H1 (cell line): ENCODE data around the gene MTIF2. TPM values are rescaled to one million over a fixed set of nuclear protein-coding genes. Genes with fewer than 3 reads are reported as not detected.
"Not testable (repeated sequence)": the region's sequence is repeated elsewhere in the genome, so short reads cannot be mapped to it uniquely, and the experiment has no call there.

Experiments
- CTCF ChIA-PET: fragments of 300-600 bp; sonication (Branson Sonifier 250); formaldehyde crosslinking; loops from one replicate; lab custom pipeline; 2021; ENCODE audit not compliant: partially characterized antibody; lab: Charles Lee
- POLR2A ChIA-PET: fragments of 300-600 bp; sonication (Branson Sonifier 250); formaldehyde crosslinking; loops from one replicate; lab custom pipeline; 2021; ENCODE audit warnings: inconsistent platforms; ENCODE audit not compliant: partially characterized antibody; lab: Charles Lee
- DNase-seq, 2 experiments: peaks; one replicate each; pipeline versions ENCODE4 v3.0.0 to v3.0.0-alpha.2; 2010 to 2022; ENCODE audit warnings: low spot score in 2 of 2, low read depth in 1 of 2, mixed read lengths in 1 of 2
- FAIRE-seq: peaks from 2 replicates; lab custom pipeline; 2011; peaks lifted over from hg19 to GRCh38; lab: Jason Lieb, UNC
- H2AFZ ChIP-seq: 2 replicates; pipeline ENCODE4 v1.8.1; 2012; ENCODE audit warnings: low read length, inconsistent platforms
- H2AK5ac ChIP-seq: 2 replicates; pipeline ENCODE4 v1.6.1; 2013; ENCODE audit warnings: low read depth, low read length
- H2BK120ac ChIP-seq: replicated peaks from 2 replicates; pipeline ENCODE3; 2013; ENCODE audit warnings: low read depth, low read length, inconsistent platforms
- H2BK12ac ChIP-seq: 2 replicates; pipeline ENCODE4 v1.6.1; 2013; ENCODE audit warnings: low read depth, low read length
- H2BK15ac ChIP-seq: 2 replicates; pipeline ENCODE4 v1.6.1; 2013; ENCODE audit warnings: low read length
- H2BK20ac ChIP-seq: 2 replicates; pipeline ENCODE4 v1.6.1; 2013; ENCODE audit warnings: low read length
- H2BK5ac ChIP-seq: 2 replicates; pipeline ENCODE4 v1.6.1; 2013; ENCODE audit warnings: low read depth, low read length
- H3K14ac ChIP-seq: 2 replicates; pipeline ENCODE4 v1.6.1; 2013; ENCODE audit warnings: inconsistent platforms; ENCODE audit not compliant: insufficient read length
- H3K18ac ChIP-seq: 2 replicates; pipeline ENCODE4 v1.6.1; 2013; ENCODE audit warnings: low read length; ENCODE audit errors: extremely low read depth
- H3K23ac ChIP-seq: 2 replicates; pipeline ENCODE4 v1.6.1; 2013; ENCODE audit warnings: inconsistent platforms; ENCODE audit not compliant: insufficient read length
- H3K23me2 ChIP-seq: 2 replicates; pipeline ENCODE4 v1.6.1; 2013; ENCODE audit warnings: low read depth, low read length
- H3K27ac ChIP-seq: 2 replicates; pipeline ENCODE4 v1.6.1; 2011; ENCODE audit warnings: low read depth, low read length, inconsistent platforms
- H3K27me3 ChIP-seq, 4 experiments: replicated peaks in 1 of 4; 1 replicate in 1 of 4; 2 replicates in 3 of 4; pipeline versions ENCODE4 v1.6.1 to v1.8.1; 2011 to 2013; ENCODE audit warnings: low read length in 3 of 4, mild to moderate bottlenecking in 3 of 4, inconsistent platforms in 2 of 4, mixed read lengths in 2 of 4, moderate library complexity in 1 of 4; ENCODE audit not compliant: control insufficient read depth in 3 of 4, insufficient read depth in 3 of 4; ENCODE audit errors: extremely low read depth in 1 of 4
- H3K36me3 ChIP-seq, 4 experiments: 2 replicates each; pipeline versions ENCODE4 v1.6.1 to v1.8.1; 2011 to 2013; ENCODE audit warnings: mild to moderate bottlenecking in 4 of 4, low read length in 3 of 4, moderate library complexity in 2 of 4, control low read depth in 1 of 4, inconsistent platforms in 1 of 4; ENCODE audit not compliant: insufficient read depth in 4 of 4, control insufficient read depth in 2 of 4
- H3K4ac ChIP-seq: replicated peaks from 2 replicates; pipeline ENCODE3; 2013; ENCODE audit warnings: low read length, low read depth, mixed read lengths, inconsistent platforms; ENCODE audit not compliant: insufficient read length
- H3K4me1 ChIP-seq, 4 experiments: replicated peaks in 1 of 4; 1 replicate in 1 of 4; 2 replicates in 3 of 4; pipeline versions ENCODE4 v1.6.1 to v1.8.1; 2011 to 2013; ENCODE audit warnings: low read length in 3 of 4, inconsistent platforms in 2 of 4, mixed read lengths in 1 of 4; ENCODE audit not compliant: insufficient read depth in 4 of 4, control insufficient read depth in 3 of 4
- H3K4me2 ChIP-seq, 2 experiments: 2 replicates each; pipeline versions ENCODE4 v1.6.1 to v1.8.1; 2011 to 2013; ENCODE audit warnings: low read depth in 2 of 2, low read length in 2 of 2, control low read depth in 1 of 2, inconsistent platforms in 1 of 2, mild to moderate bottlenecking in 1 of 2; ENCODE audit not compliant: insufficient read depth in 1 of 2
- H3K4me3 ChIP-seq, 4 experiments: fragments of 200-600, 300-600 bp in 1 of 4; sonication (generic), shearing (Covaris generic), sonication (Bioruptor Twin) in 1 of 4; 2 replicates each; pipeline versions ENCODE4 v1.5.1 to v1.8.1; 2011 to 2016; ENCODE audit warnings: low read length in 4 of 4, low read depth in 3 of 4, control low read depth in 2 of 4, inconsistent platforms in 2 of 4, mild to moderate bottlenecking in 2 of 4, mixed read lengths in 1 of 4, moderate library complexity in 1 of 4; ENCODE audit not compliant: insufficient read depth in 2 of 4; ENCODE audit errors: extremely low read depth in 1 of 4
- H3K56ac ChIP-seq: replicated peaks from 2 replicates; pipeline ENCODE3; 2013; ENCODE audit warnings: low read depth, mild to moderate bottlenecking, mixed read lengths, low read length, inconsistent platforms; ENCODE audit not compliant: insufficient read length
- H3K79me1 ChIP-seq: 2 replicates; pipeline ENCODE4 v1.6.1; 2013; ENCODE audit warnings: low read depth, low read length, control low read depth
- H3K79me2 ChIP-seq, 2 experiments: 2 replicates each; pipeline versions ENCODE4 v1.6.1 to v1.8.1; 2012 to 2013; ENCODE audit warnings: low read length in 2 of 2, mild to moderate bottlenecking in 2 of 2, inconsistent platforms in 1 of 2; ENCODE audit not compliant: insufficient read depth in 2 of 2, control insufficient read depth in 1 of 2
- H3K9ac ChIP-seq, 4 experiments: replicated peaks in 1 of 4; 1 replicate in 1 of 4; 2 replicates in 3 of 4; pipeline versions ENCODE4 v1.6.1 to v1.8.1; 2011 to 2013; ENCODE audit warnings: low read depth in 3 of 4, low read length in 3 of 4, control low read depth in 2 of 4, mild to moderate bottlenecking in 2 of 4, moderate library complexity in 2 of 4, inconsistent platforms in 1 of 4; ENCODE audit errors: extremely low read depth in 1 of 4
- H3K9me3 ChIP-seq, 2 experiments: 2 replicates each; pipeline versions ENCODE4 v1.6.1 to v1.8.1; 2012 to 2013; ENCODE audit warnings: mild to moderate bottlenecking in 2 of 2, moderate library complexity in 2 of 2, control low read depth in 1 of 2, inconsistent platforms in 1 of 2, low read depth in 1 of 2, low read length in 1 of 2, mixed read lengths in 1 of 2; ENCODE audit not compliant: insufficient read depth in 2 of 2
- H4K20me1 ChIP-seq, 2 experiments: replicated peaks in 1 of 2; 2 replicates each; pipeline versions ENCODE3 to v1.8.1; 2011 to 2013; ENCODE audit warnings: inconsistent platforms in 2 of 2, low read length in 2 of 2, mild to moderate bottlenecking in 1 of 2; ENCODE audit not compliant: insufficient read depth in 2 of 2, control insufficient read depth in 1 of 2
- H4K5ac ChIP-seq: 2 replicates; pipeline ENCODE4 v1.6.1; 2013; ENCODE audit warnings: low read length, low read depth, mixed read lengths, inconsistent platforms; ENCODE audit not compliant: insufficient read length
- H4K8ac ChIP-seq: 2 replicates; pipeline ENCODE4 v1.8.0; 2013; ENCODE audit warnings: mild to moderate bottlenecking, moderate library complexity, low read length, inconsistent platforms; ENCODE audit not compliant: insufficient read depth; ENCODE audit errors: extremely low read depth
- H4K91ac ChIP-seq: replicated peaks from 2 replicates; pipeline ENCODE3; 2013; ENCODE audit warnings: low read length, mixed read lengths, inconsistent platforms; ENCODE audit not compliant: insufficient read length
- ATF2 ChIP-seq: IDR thresholded peaks from 2 replicates; pipeline ENCODE4 v1.6.1; 2012; ENCODE audit warnings: low read length, inconsistent platforms
- BCL11A ChIP-seq, 2 experiments: IDR thresholded peaks; one replicate each; pipeline ENCODE4 v1.6.1; 2011; ENCODE audit warnings: low read depth in 2 of 2, low read length in 2 of 2, mild to moderate bottlenecking in 2 of 2
- EZH2 ChIP-seq: fragments of 200-600 bp; sonication (generic); IDR thresholded peaks from 2 replicates; pipeline ENCODE4 v1.7.1; 2012; ENCODE audit warnings: low read depth, mild to moderate bottlenecking, moderate library complexity, low read length, inconsistent platforms; ENCODE audit not compliant: severe bottlenecking
- FOSL1 ChIP-seq: IDR thresholded peaks from 2 replicates; pipeline ENCODE4 v1.6.1; 2011; ENCODE audit warnings: mild to moderate bottlenecking, low read depth, low read length, moderate library complexity; ENCODE audit not compliant: insufficient read depth
- NRF1 ChIP-seq: IDR thresholded peaks from 2 replicates; pipeline ENCODE4 v1.6.1; 2011; ENCODE audit warnings: mild to moderate bottlenecking, low read depth, low read length, improper control_type of control experiment
- POLR2A ChIP-seq, 2 experiments: IDR thresholded peaks; 1 replicate in 1 of 2; 2 replicates in 1 of 2; pipeline ENCODE4 v1.6.1; 2011; ENCODE audit warnings: low read depth in 2 of 2, low read length in 2 of 2, mild to moderate bottlenecking in 2 of 2; ENCODE audit errors: control extremely low read depth in 1 of 2
- RXRA ChIP-seq: IDR thresholded peaks from 2 replicates; pipeline ENCODE4 v1.6.1; 2011; ENCODE audit warnings: low read depth, mild to moderate bottlenecking, low read length, moderate library complexity; ENCODE audit not compliant: insufficient read depth
- TEAD4 ChIP-seq: IDR thresholded peaks from 2 replicates; pipeline ENCODE4 v1.6.1; 2012; ENCODE audit warnings: low read depth, low read length, inconsistent platforms, mixed read lengths
- WGBS, 2 experiments: shearing (Covaris generic) in 1 of 2; methylation state at CpG; one replicate each; pipeline versions ENCODE4 v1.1.6 to v1.1.7; 2013 to 2015; ENCODE audit warnings: low lambda C conversion rate in 2 of 2, mixed read lengths in 2 of 2, inconsistent platforms in 1 of 2, low coverage in 1 of 2, missing lambda C conversion rate in 1 of 2; ENCODE audit not compliant: insufficient replicate concordance in 2 of 2, insufficient coverage in 1 of 2, insufficient read length in 1 of 2; ENCODE audit errors: extremely low coverage in 1 of 2, missing lambda C conversion rate in 1 of 2; 5-methylcytosine and 5-hydroxymethylcytosine counted together
- polyA plus RNA-seq, 7 experiments: library from polyadenylated mRNA; depleted of rRNA in 3 of 7; stranded (reverse) in 5 of 7; unstranded in 2 of 7; fragments of >200 nt in 5 of 7; fragments of 200-250 nt in 2 of 7; gene quantifications; 1 replicate in 5 of 7; 2 replicates in 1 of 7; 4 replicates in 1 of 7; pipeline versions ENCODE4 v1.2.1 to v1.2.3, GENCODE V29; 2011 to 2013; ENCODE audit warnings: missing spikeins in 2 of 7, mixed read lengths in 2 of 7
- total RNA-seq: library from RNA; stranded (reverse); fragmentation: NEBNext Ultra II Directional; extraction: Animal tissue kit (Norgen Biotek cat#: 25700); gene quantifications from 2 replicates; pipeline ENCODE4 v1.2.1, GENCODE V29; 2021

Gene MTIF2
- total and polyA plus RNA-seq, 2 of the 8 experiments (the other 6 are each of a cell fraction or from before 2014, with no cell fraction given) = 11.0 to 36.0 TPM

GRCh38 chr2:55268288-55268906 is 634 bp downstream of the MTIF2 start (continued):
- TF ChIP-seq ATF2 = no peak
- TF ChIP-seq POLR2A (IDR thresholded peaks at IDR 0.05; ENCODE audit: control extremely low read depth in 1 of 2, low read depth in 2 of 2, low read length in 2 of 2) = no peak
- no peak for TF ChIP-seq NRF1
- TF ChIP-seq EZH2 = no peak
- TF ChIP-seq RXRA = no peak
- TF ChIP-seq FOSL1 = no peak
- TF ChIP-seq TEAD4 = no peak
- TF ChIP-seq BCL11A (IDR thresholded peaks at IDR 0.05; ENCODE audit: low read depth in 2 of 2, low read length in 2 of 2) = no peak

GRCh38 chr2:55259586-55259985 is 9.4 kb downstream of the MTIF2 start:
- H4K20me1 ChIP-seq, H3K79me2 ChIP-seq, H3K27me3 ChIP-seq, H2BK12ac ChIP-seq, H3K4ac ChIP-seq, H4K91ac ChIP-seq, H3K4me2 ChIP-seq, FAIRE-seq, H3K23ac ChIP-seq, H2BK20ac ChIP-seq, H3K9me3 ChIP-seq, H3K4me3 ChIP-seq, H3K18ac ChIP-seq, H4K5ac ChIP-seq, H3K4me1 ChIP-seq, H2AK5ac ChIP-seq, H3K56ac ChIP-seq, H3K23me2 ChIP-seq, H2AFZ ChIP-seq, DNase-seq, H3K14ac ChIP-seq, H3K9ac ChIP-seq, H3K79me1 ChIP-seq, H2BK120ac ChIP-seq, H2BK5ac ChIP-seq, H4K8ac ChIP-seq, H3K27ac ChIP-seq, H2BK15ac ChIP-seq: not testable (repeated sequence)
- CTCF ChIA-PET = interaction anchor here (0.6 kb wide), 2 partner anchors 246 to 360 kb away, joined by 3 read pairs; no protein-coding TSS in a partner anchor
- 95% methylated on average over 3 of the region's 3 CpGs; no CpG with 5 or more reads in 1 of the 2 experiments for WGBS, 2 experiments
- POLR2A ChIA-PET = interaction anchor here (0.6 to 1.5 kb wide), 4 partner anchors 9 to 61 kb away, joined by 3 to 4 read pairs (median 3); partner anchors contain the start of gene MTIF2
- peaks cover 2 to 45% (median 15%) of the 10 kb centered on the region in 4 experiments; a peak in 7 of 8 replicates for H3K36me3 ChIP-seq
